Measurements from ENCODE around the gene WTIP.

The WTIP gene

DNA sequence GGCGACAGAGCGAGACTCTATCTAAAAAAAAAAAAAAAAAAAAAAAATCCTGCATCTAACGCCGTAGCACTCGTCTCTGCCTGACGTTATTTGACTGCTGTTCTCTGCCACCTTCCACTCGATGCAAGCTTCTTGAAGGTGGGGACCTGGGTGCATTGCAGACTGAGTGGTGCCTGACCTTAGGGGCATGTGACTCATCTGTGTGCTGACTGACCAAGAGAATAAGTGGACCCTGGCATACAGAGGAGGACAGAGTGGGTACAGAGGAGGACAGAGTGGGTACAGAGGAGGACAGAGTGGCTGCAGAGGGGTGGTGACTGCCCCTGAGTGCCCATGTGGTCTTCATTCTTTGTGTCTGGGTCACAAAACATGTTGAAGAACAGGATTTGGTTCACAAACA, 7.6 kb downstream of the WTIP start:
- no peak for DNase-seq
- CTCF ChIA-PET: no interaction called here
- POLR2A ChIA-PET: no interaction called here
- 73% methylated on average over 5 of the region's 7 CpGs for WGBS (ENCODE audit: insufficient coverage)
- H3K27ac ChIP-seq (ENCODE audit: insufficient read depth in 1 of 2, low read depth in 1 of 2, low read length in 2 of 2, poor library complexity in 1 of 2, severe bottlenecking in 2 of 2): no peak overlapping the region
- no peaks in the 10 kb centered on the region for H3K9me3 ChIP-seq (ENCODE audit: control extremely low read depth in 1 of 5, control insufficient read depth in 4 of 5, insufficient read depth in 2 of 5, low read depth in 1 of 5, low read length in 4 of 5)
- H3K36me3 ChIP-seq (ENCODE audit: control insufficient read depth in 4 of 4, insufficient read depth in 4 of 4, low read length in 3 of 4): no peaks in the 10 kb centered on the region
- H3K4me1 ChIP-seq (ENCODE audit: control extremely low read depth in 1 of 4, control insufficient read depth in 4 of 4, insufficient read depth in 4 of 4, low read length in 3 of 4): no peaks in the 10 kb centered on the region
- H3K4me3 ChIP-seq (ENCODE audit: control insufficient read depth in 1 of 7, extremely low read depth in 1 of 7, insufficient read depth in 4 of 7, low read depth in 2 of 7, low read length in 6 of 7): no peak overlapping the region
- H3K27me3 ChIP-seq (replicated peaks in 2 of 5; ENCODE audit: control insufficient read depth in 4 of 5, insufficient read depth in 5 of 5, low read length in 4 of 5): peaks cover 0 to 20% (median 9%) of the 10 kb centered on the region in 5 experiments

DNA sequence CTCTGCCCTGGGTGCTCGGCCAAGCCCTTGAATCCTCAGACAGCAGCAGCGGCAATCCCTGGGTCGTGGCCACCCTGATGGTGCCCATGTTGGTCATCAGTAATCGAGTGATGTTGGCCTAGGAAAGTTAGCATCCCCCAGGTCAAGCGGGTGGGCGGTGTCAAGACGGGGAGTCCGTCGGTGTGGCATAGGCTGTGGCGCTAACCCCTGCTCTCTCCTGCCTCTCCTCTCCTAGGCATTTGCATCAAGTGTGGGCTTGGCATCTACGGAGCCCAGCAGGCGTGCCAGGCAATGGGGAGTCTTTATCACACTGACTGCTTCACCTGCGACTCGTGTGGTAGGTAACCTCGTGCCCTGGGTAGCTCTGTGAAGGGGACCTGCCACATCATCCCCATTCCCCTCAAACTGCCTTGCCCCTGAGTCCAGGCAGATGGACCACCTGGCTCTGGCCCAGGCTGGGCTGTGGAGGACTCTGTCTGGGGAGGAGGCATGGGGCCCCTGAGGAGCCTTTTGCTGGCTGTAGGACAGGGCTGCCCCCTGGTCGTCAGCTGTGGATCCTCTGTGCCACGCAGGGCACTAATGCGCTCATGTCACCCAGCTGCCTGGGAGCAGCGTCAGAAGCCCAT, 8.7 kb downstream of the WTIP start:
- no peak for DNase-seq
- Histone ChIP-seq H3K27me3 (replicated peaks in 2 of 5; ENCODE audit: control insufficient read depth in 4 of 5, insufficient read depth in 5 of 5, low read length in 4 of 5) (peaks cover 0 to 15% (median 7%) of the 10 kb centered on the region in 5 experiments), H3K27ac (ENCODE audit: insufficient read depth in 1 of 2, low read depth in 1 of 2, low read length in 2 of 2, poor library complexity in 1 of 2, severe bottlenecking in 2 of 2) (no peak overlapping the region), H3K4me1 (ENCODE audit: control extremely low read depth in 1 of 4, control insufficient read depth in 4 of 4, insufficient read depth in 4 of 4, low read length in 3 of 4) (no peaks in the 10 kb centered on the region), H3K9me3 (ENCODE audit: control extremely low read depth in 1 of 5, control insufficient read depth in 4 of 5, insufficient read depth in 2 of 5, low read depth in 1 of 5, low read length in 4 of 5) (no peaks in the 10 kb centered on the region), H3K4me3 (ENCODE audit: control insufficient read depth in 1 of 7, extremely low read depth in 1 of 7, insufficient read depth in 4 of 7, low read depth in 2 of 7, low read length in 6 of 7) (no peak overlapping the region), H3K36me3 (ENCODE audit: control insufficient read depth in 4 of 4, insufficient read depth in 4 of 4, low read length in 3 of 4) (no peaks in the 10 kb centered on the region)
- ChIA-PET CTCF (interaction anchor here (0.6 kb wide), 1 partner anchor 53 kb away, joined by 3 read pairs; no protein-coding TSS in a partner anchor), POLR2A (no interaction called here)
- 98% methylated on average over 14 of the region's 19 CpGs for WGBS (ENCODE audit: insufficient coverage)

DNA sequence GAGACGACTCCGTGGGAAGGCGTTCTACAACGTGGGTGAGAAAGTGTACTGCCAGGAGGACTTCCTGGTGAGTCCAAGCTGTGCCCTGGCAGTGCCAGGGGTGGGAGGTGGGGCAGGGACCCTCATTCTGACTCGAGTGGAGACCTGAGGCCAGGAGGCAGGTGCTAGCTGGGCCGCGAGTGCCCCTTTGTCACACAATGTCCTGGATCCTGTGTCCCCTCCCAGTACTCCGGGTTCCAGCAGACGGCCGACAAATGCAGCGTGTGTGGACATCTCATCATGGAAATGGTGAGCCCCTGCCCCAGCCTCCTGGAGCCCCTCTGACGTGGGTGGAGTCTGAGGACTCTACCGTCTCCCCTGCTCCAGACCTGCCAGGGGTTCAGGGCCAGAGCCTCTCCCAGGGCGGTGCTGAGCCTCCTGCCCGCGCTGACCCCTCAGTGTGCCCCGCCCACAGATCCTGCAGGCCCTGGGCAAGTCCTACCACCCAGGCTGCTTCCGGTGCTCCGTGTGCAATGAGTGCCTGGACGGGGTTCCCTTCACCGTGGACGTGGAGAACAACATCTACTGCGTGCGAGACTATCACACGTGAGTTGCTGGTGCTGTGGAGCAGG, 11.6 kb downstream of the WTIP start:
- CTCF ChIA-PET: interaction anchor here (0.6 kb wide), 1 partner anchor 1578 kb away, joined by 3 read pairs; no protein-coding TSS in a partner anchor
- H3K4me1 ChIP-seq (ENCODE audit: control extremely low read depth in 1 of 4, control insufficient read depth in 4 of 4, insufficient read depth in 4 of 4, low read length in 3 of 4): no peaks in the 10 kb centered on the region
- H3K27ac ChIP-seq (ENCODE audit: insufficient read depth in 1 of 2, low read depth in 1 of 2, low read length in 2 of 2, poor library complexity in 1 of 2, severe bottlenecking in 2 of 2): no peak overlapping the region
- no peak overlapping the region for H3K4me3 ChIP-seq (ENCODE audit: control insufficient read depth in 1 of 7, extremely low read depth in 1 of 7, insufficient read depth in 4 of 7, low read depth in 2 of 7, low read length in 6 of 7)
- POLR2A ChIA-PET: no interaction called here
- WGBS (ENCODE audit: insufficient coverage): 94% methylated on average over 25 of the region's 25 CpGs
- no peak for DNase-seq
- no peaks in the 10 kb centered on the region for H3K9me3 ChIP-seq (ENCODE audit: control extremely low read depth in 1 of 5, control insufficient read depth in 4 of 5, insufficient read depth in 2 of 5, low read depth in 1 of 5, low read length in 4 of 5)
- no peaks in the 10 kb centered on the region for H3K36me3 ChIP-seq (ENCODE audit: control insufficient read depth in 4 of 4, insufficient read depth in 4 of 4, low read length in 3 of 4)
- H3K27me3 ChIP-seq (replicated peaks in 2 of 5; ENCODE audit: control insufficient read depth in 4 of 5, insufficient read depth in 5 of 5, low read length in 4 of 5): peaks cover 0 to 2% (median 0%) of the 10 kb centered on the region in 5 experiments

DNA sequence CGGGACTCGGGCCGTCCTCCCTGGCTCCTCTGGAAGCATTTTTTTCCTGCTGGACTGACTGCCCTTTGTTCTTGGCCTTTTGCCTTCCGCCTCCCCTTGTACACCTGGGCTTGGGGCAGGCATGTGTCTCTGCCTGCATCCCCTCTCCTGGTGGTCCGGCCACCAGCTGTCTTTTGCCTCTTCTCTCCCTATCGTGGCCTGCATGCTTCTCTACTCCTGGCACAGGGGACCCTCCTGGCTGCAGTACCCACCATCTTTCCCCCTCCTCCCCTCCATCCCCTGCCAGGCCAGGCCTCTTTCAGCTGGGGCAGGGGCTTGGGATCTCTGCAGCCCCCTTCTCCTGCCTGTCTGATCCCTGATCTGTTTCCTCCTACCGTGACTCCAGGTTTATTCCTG, 12.1 kb downstream of the WTIP start:
- Histone ChIP-seq H3K27me3 (replicated peaks in 2 of 5; ENCODE audit: control insufficient read depth in 4 of 5, insufficient read depth in 5 of 5, low read length in 4 of 5) (peaks cover 0 to 2% (median 0%) of the 10 kb centered on the region in 5 experiments), H3K9me3 (ENCODE audit: control extremely low read depth in 1 of 5, control insufficient read depth in 4 of 5, insufficient read depth in 2 of 5, low read depth in 1 of 5, low read length in 4 of 5) (no peaks in the 10 kb centered on the region), H3K4me1 (ENCODE audit: control extremely low read depth in 1 of 4, control insufficient read depth in 4 of 4, insufficient read depth in 4 of 4, low read length in 3 of 4) (no peaks in the 10 kb centered on the region), H3K4me3 (ENCODE audit: control insufficient read depth in 1 of 7, extremely low read depth in 1 of 7, insufficient read depth in 4 of 7, low read depth in 2 of 7, low read length in 6 of 7) (no peak overlapping the region), H3K27ac (ENCODE audit: insufficient read depth in 1 of 2, low read depth in 1 of 2, low read length in 2 of 2, poor library complexity in 1 of 2, severe bottlenecking in 2 of 2) (no peak overlapping the region), H3K36me3 (ENCODE audit: control insufficient read depth in 4 of 4, insufficient read depth in 4 of 4, low read length in 3 of 4) (no peaks in the 10 kb centered on the region)
- CTCF ChIA-PET: no interaction called here
- DNase-seq: no peak
- POLR2A ChIA-PET: no interaction called here
- 93% methylated on average over 7 of the region's 7 CpGs for WGBS (ENCODE audit: insufficient coverage)

GRCh38 chr19:34494601-34495000, 13.0 kb downstream of the WTIP start:
- Histone ChIP-seq H3K9me3 (ENCODE audit: control extremely low read depth in 1 of 5, control insufficient read depth in 4 of 5, insufficient read depth in 2 of 5, low read depth in 1 of 5, low read length in 4 of 5) (no peaks in the 10 kb centered on the region), H3K36me3 (ENCODE audit: control insufficient read depth in 4 of 4, insufficient read depth in 4 of 4, low read length in 3 of 4) (no peaks in the 10 kb centered on the region), H3K4me3 (ENCODE audit: control insufficient read depth in 1 of 7, extremely low read depth in 1 of 7, insufficient read depth in 4 of 7, low read depth in 2 of 7, low read length in 6 of 7) (no peak overlapping the region), H3K4me1 (ENCODE audit: control extremely low read depth in 1 of 4, control insufficient read depth in 4 of 4, insufficient read depth in 4 of 4, low read length in 3 of 4) (no peaks in the 10 kb centered on the region), H3K27ac (ENCODE audit: insufficient read depth in 1 of 2, low read depth in 1 of 2, low read length in 2 of 2, poor library complexity in 1 of 2, severe bottlenecking in 2 of 2) (no peak overlapping the region), H3K27me3 (replicated peaks in 2 of 5; ENCODE audit: control insufficient read depth in 4 of 5, insufficient read depth in 5 of 5, low read length in 4 of 5) (peaks cover 0 to 9% (median 2%) of the 10 kb centered on the region in 5 experiments)
- ChIA-PET POLR2A (no interaction called here), CTCF (no interaction called here)
- no peak for DNase-seq
- 92% methylated on average over 7 of the region's 11 CpGs for WGBS (ENCODE audit: insufficient coverage)

DNA sequence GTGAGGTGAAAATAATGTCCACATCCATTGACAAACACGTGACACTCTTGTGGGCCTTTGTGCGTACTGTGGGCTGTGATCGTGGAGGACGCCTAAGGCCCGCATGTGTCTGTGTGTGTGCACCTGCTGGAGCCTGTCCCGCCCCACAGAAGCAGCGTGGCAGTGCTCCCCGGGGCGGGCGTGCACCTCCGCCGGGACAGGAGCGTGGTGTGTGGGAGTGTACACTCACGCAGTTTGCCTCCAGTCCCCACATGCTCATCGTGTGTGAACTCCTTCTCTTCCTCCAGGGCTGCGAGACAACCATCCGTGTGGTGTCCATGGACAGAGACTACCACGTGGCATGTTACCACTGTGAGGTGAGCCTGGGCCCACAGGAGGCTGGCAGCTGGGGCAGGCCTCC, 13.9 kb downstream of the WTIP start:
- H3K4me1 ChIP-seq (ENCODE audit: control extremely low read depth in 1 of 4, control insufficient read depth in 4 of 4, insufficient read depth in 4 of 4, low read length in 3 of 4): no peaks in the 10 kb centered on the region
- no peaks in the 10 kb centered on the region for H3K9me3 ChIP-seq (ENCODE audit: control extremely low read depth in 1 of 5, control insufficient read depth in 4 of 5, insufficient read depth in 2 of 5, low read depth in 1 of 5, low read length in 4 of 5)
- ChIA-PET POLR2A (no interaction called here), CTCF (no interaction called here)
- no peak overlapping the region for H3K27ac ChIP-seq (ENCODE audit: insufficient read depth in 1 of 2, low read depth in 1 of 2, low read length in 2 of 2, poor library complexity in 1 of 2, severe bottlenecking in 2 of 2)
- no peak overlapping the region for H3K4me3 ChIP-seq (ENCODE audit: control insufficient read depth in 1 of 7, extremely low read depth in 1 of 7, insufficient read depth in 4 of 7, low read depth in 2 of 7, low read length in 6 of 7)
- no peaks in the 10 kb centered on the region for H3K36me3 ChIP-seq (ENCODE audit: control insufficient read depth in 4 of 4, insufficient read depth in 4 of 4, low read length in 3 of 4)
- peaks cover 0 to 17% (median 5%) of the 10 kb centered on the region in 5 experiments for H3K27me3 ChIP-seq (replicated peaks in 2 of 5; ENCODE audit: control insufficient read depth in 4 of 5, insufficient read depth in 5 of 5, low read length in 4 of 5)
- 98% methylated on average over 17 of the region's 18 CpGs for WGBS (ENCODE audit: insufficient coverage)
- DNase-seq: no peak

- H3K4me3 ChIP-seq (ENCODE audit: control insufficient read depth in 1 of 7, extremely low read depth in 1 of 7, insufficient read depth in 4 of 7, low read depth in 2 of 7, low read length in 6 of 7): no peak overlapping the region
- H3K27me3 ChIP-seq (replicated peaks in 2 of 5; ENCODE audit: control insufficient read depth in 4 of 5, insufficient read depth in 5 of 5, low read length in 4 of 5): peaks cover 0 to 28% (median 9%) of the 10 kb centered on the region in 5 experiments
- H3K9me3 ChIP-seq (ENCODE audit: control extremely low read depth in 1 of 5, control insufficient read depth in 4 of 5, insufficient read depth in 2 of 5, low read depth in 1 of 5, low read length in 4 of 5): no peaks in the 10 kb centered on the region
- CTCF ChIA-PET: no interaction called here
- WGBS (ENCODE audit: insufficient coverage): 91% methylated on average over 15 of the region's 15 CpGs
- POLR2A ChIA-PET: no interaction called here
- peaks cover 0 to 4% (median 0%) of the 10 kb centered on the region in 4 experiments for H3K4me1 ChIP-seq (ENCODE audit: control extremely low read depth in 1 of 4, control insufficient read depth in 4 of 4, insufficient read depth in 4 of 4, low read length in 3 of 4)
- H3K36me3 ChIP-seq (ENCODE audit: control insufficient read depth in 4 of 4, insufficient read depth in 4 of 4, low read length in 3 of 4): no peaks in the 10 kb centered on the region
- DNase-seq: no peak
- H3K27ac ChIP-seq (ENCODE audit: insufficient read depth in 1 of 2, low read depth in 1 of 2, low read length in 2 of 2, poor library complexity in 1 of 2, severe bottlenecking in 2 of 2): no peak overlapping the region
These were observed 15.7 kb downstream of the WTIP start for GRCh38 chr19:34497112-34497805.
